Activated T-helper 1 cell treated with anti-CD3 and anti-CD28 coated beads, Interleukin-12 subunit alpha, Interleukin-12 subunit beta, Interleukin-2, Interleukin-4 antibody, amounts not matched to agents 30 ng/mL and 10 ng/mL and 1 ng/mL, durations not matched to agents 14 hours and 24 hours and 36 hours (primary cell): ENCODE measurements around the gene RNU1-4. TPM values are rescaled to one million over a fixed set of nuclear protein-coding genes. Genes with fewer than 3 reads are reported as not detected.
"Not testable (repeated sequence)": the region's sequence is repeated elsewhere in the genome, so short reads cannot be mapped to it uniquely, and the experiment has no call there.

Experiments used
- DNase-seq: peaks from one replicate; pipeline ENCODE4 v3.0.0; 2021; ENCODE audit warnings: low spot score
- H3K27ac Mint-ChIP-seq: one replicate; pipeline ENCODE4 v1.8.0; 2021; ENCODE audit warnings: mild to moderate bottlenecking, mixed read lengths
- H3K27me3 Mint-ChIP-seq: one replicate; pipeline ENCODE4 v1.8.0; 2022; ENCODE audit warnings: mild to moderate bottlenecking, moderate library complexity, mixed read lengths; ENCODE audit not compliant: insufficient read depth
- H3K36me3 Mint-ChIP-seq: one replicate; pipeline ENCODE4 v1.8.0; 2021; ENCODE audit warnings: low read depth, mixed read lengths
- H3K4me1 Mint-ChIP-seq: one replicate; pipeline ENCODE4 v1.8.0; 2021; ENCODE audit warnings: low read depth, mixed read lengths
- H3K4me3 Mint-ChIP-seq: one replicate; pipeline ENCODE4 v1.8.0; 2021; ENCODE audit warnings: mild to moderate bottlenecking, moderate library complexity, mixed read lengths
- H3K9me3 Mint-ChIP-seq: one replicate; pipeline ENCODE4 v1.8.0; 2021; ENCODE audit warnings: mixed read lengths
- intact Hi-C: fragments of 100-400 bp; cut with micrococcal nuclease; formaldehyde crosslinking; loops from one replicate; pipeline ENCODE4 v1.15.1; 2024
- total RNA-seq: library from RNA; stranded (reverse); gene quantifications from 2 replicates; pipeline ENCODE4 v1.2.3, GENCODE V29; 2022

Gene RNU1-4
- total RNA-seq, 1 donor from 2014 or later: 3,041 TPM

GRCh38 chr1:16713480-16713879, 26.8 kb upstream of the RNU1-4 start:
- DNase-seq, H3K27ac Mint-ChIP-seq, H3K36me3 Mint-ChIP-seq, H3K4me3 Mint-ChIP-seq, intact Hi-C loops, H3K4me1 Mint-ChIP-seq, H3K27me3 Mint-ChIP-seq, H3K9me3 Mint-ChIP-seq: not testable (repeated sequence)

DNA sequence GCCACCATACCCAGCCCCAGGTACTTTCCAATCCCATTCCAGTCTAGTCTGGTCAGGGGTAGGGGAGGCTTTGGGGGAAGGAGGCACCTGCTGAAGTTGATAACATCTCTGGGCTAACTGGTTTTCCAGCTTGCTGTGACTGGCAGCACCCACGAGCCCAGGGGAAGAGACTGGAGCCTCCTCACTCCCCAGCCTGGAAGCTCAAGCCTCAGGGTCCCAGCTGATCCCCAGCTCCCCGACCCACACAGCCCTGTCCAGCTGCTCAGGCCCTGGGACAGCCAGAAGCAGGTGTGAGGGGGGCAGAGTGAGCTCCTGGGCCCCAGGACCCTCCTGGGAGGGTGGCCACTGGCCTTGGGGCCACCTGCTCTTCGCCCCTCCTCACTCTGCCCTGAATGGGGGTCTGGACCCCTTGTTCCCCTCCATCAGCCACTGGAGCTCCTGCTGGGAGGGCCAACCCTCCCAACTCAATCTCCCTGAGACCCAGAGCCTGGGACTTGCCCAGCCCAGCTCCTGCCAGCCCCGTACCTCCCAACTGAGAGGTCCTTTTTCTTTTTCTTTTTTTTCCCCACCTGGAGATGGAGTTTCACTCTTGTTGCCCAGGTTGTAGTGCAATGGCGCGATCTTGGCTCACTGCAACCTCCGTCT, 23.5 kb upstream of the RNU1-4 start:
- Mint-ChIP-seq H3K36me3 (no peaks in the 10 kb centered on the region), H3K27me3 (peaks cover 19% of the 10 kb centered on the region), H3K4me3 (no peak overlapping the region), H3K4me1 (no peaks in the 10 kb centered on the region), H3K9me3 (no peaks in the 10 kb centered on the region), H3K27ac (no peak overlapping the region)
- no peak for DNase-seq
- intact Hi-C loops: no loop called here

DNA sequence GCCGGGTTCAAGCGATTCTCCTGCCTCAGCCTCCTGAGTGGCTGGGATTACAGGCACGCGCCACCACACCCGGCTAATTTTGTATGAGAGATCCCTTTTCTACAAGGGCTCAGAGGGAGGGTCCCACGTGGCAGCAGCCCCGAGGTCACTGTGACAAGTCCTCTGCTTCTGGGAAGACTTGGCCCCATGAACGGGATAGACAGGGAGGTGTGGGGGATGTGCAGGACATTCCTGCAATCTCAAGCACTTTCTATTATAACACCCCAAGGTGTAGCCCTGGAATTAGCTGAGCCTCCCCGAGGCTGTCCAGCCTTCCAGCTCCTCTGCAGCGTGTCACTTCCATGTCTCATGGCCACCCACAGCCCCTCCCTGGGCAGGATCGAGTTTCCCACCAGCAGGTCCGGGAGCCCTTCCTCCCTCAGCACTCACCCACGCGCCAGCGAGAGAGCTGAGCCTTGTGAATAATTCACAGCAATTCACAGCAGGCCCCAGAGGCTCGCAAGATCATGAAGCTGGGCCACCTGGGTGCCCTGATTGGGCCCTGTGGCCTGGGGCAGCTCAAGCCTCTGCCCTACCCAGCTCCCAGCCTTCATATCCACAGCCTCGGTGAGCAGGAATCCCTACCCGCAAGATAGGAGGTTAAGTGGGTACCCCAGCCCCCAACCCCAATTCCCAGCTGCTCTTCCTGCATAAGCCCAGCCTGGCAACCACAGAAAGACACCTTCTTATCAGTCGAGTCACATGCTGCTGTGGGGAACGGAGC, 22.8 kb upstream of the RNU1-4 start:
- no peak overlapping the region for H3K4me3 Mint-ChIP-seq
- intact Hi-C loops: no loop called here
- DNase-seq: no peak
- H3K27ac Mint-ChIP-seq: no peak overlapping the region
- H3K9me3 Mint-ChIP-seq: no peaks in the 10 kb centered on the region
- H3K36me3 Mint-ChIP-seq: no peaks in the 10 kb centered on the region
- H3K27me3 Mint-ChIP-seq: peaks cover 22% of the 10 kb centered on the region
- no peaks in the 10 kb centered on the region for H3K4me1 Mint-ChIP-seq

GRCh38 chr1:16718099-16718907, 22.0 kb upstream of the RNU1-4 start:
- intact Hi-C loops, H3K27ac Mint-ChIP-seq, H3K36me3 Mint-ChIP-seq, H3K4me1 Mint-ChIP-seq, H3K4me3 Mint-ChIP-seq, DNase-seq, H3K9me3 Mint-ChIP-seq: not testable (repeated sequence)
- peaks cover 25% of the 10 kb centered on the region for H3K27me3 Mint-ChIP-seq

GRCh38 chr1:16718908-16719533, 21.3 kb upstream of the RNU1-4 start:
- Mint-ChIP-seq H3K4me1 (no peaks in the 10 kb centered on the region), H3K36me3 (no peaks in the 10 kb centered on the region), H3K4me3 (no peak overlapping the region), H3K27ac (no peak overlapping the region), H3K27me3 (peaks cover 32% of the 10 kb centered on the region), H3K9me3 (no peaks in the 10 kb centered on the region)
- intact Hi-C loops: no loop called here
- no peak for DNase-seq

DNA sequence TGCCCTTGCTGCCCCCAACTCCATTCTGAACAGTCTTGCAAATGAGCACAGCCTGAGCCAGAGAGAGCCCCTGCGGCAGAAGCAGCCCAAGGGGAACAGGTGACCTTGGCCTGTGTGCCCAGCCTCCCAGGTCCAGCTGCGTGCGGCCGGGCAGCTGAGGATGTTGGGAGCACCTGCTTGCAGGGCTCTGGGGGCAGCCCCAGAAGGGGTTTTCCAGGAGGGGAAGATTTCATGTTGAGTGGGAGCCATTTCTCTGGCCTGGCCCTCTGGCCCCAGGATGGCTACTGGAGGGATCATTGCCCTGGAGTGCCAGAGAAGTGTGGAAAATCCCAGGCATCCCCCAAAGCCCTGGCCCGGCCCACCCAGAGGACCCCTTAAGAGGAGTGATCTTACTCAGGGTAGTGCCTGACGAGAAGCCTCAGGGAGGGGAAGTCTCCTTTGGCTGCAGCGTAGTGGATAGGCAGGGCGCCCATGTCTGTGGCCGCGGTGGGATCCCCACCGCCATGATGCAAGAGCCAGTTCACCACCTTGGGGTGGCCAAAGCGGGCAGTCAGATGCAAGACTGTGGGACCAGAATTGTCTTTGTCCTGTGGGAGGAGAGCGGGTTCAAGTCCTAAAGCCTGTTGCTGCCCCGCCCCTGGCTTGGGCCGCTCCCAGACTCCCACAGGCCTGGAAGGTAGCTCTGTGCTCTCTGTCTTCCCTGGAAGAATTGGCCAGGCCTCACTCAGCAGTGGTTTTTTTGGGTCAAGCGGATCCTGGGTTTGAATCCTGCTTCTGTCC, 20.6 kb upstream of the RNU1-4 start:
- Mint-ChIP-seq H3K9me3 (no peaks in the 10 kb centered on the region), H3K4me1 (no peaks in the 10 kb centered on the region), H3K36me3 (no peaks in the 10 kb centered on the region), H3K27me3 (peaks cover 32% of the 10 kb centered on the region), H3K4me3 (no peak overlapping the region), H3K27ac (no peak overlapping the region)
- intact Hi-C loops: no loop called here
- no peak for DNase-seq

DNA sequence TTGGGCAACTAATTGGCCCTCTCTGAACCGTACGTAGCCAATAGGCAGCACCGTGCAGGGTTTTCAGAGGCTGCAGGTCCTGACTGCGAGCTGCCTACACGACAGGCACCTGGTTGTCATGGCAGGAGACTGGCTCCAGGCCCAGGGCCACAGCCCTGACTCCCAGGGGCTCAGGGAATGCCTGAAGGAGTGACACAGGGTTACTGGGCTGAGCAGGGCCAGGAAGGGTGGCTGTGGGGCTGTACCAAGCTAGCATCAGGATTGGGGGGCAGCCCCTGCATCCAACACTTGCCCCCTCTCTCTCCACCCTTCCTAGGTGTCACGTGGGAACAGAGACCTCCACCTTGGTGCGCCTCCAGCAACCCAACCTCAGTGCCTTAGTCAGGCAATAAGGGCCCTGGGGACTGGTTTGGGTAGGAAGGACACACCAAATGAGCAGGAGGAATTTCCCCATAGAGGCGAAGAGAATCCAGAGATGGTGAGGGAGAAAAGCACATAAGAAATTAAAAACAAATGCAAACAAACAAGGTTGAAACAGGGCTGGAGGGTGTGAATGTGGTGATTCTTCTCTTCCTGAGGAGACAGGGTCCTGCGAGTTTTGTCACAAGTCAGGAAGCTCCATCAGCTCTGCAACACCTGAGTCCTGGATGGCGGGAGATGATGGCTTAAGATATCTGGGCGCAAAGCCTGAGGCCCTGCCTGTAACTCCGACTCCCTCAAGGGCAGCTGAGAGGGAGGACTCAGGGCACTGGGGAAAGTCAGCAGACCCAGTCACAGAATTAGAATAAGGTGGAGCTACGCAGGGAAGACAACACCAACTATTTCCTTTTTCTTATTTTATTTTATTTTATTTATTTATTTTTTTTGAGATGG, 19.7 kb upstream of the RNU1-4 start:
- Mint-ChIP-seq H3K4me1 (no peaks in the 10 kb centered on the region), H3K36me3 (no peaks in the 10 kb centered on the region)
- intact Hi-C loops: no loop called here

DNA sequence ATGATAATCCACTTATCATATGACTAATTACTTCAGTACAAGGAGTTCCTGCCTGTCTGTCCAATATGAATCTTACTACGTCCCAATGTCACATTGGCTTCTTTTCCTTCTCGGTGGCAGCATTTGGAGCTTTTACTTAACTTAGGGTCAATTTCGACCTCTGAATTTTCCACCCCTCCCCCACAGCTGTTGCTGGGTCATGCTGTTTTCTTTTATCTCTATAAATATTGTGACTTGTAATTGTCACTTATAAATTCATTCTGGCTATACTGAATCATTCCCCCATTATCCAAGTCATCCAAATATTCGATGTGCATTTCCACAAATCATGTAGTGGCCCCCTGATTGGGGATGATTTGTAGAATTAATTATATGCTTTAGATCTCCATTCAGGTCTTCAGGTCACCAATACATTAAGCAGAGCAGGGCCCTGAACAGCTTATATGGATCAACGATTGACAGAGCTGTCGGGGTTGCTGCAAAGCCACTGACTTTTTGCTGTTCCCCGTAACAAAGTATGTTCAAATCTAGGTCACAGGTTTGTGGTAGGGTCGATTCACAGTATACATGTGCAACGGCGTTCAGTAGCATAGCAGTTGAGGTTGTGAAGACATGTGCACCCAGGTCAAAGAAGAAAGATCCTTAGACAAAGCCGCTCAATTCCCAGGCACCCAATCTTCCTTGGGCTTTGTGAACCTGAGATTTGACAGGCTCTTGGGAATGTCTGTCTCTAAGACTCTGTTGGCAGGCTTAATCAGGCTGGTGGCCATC, 18.3 kb upstream of the RNU1-4 start:
- Mint-ChIP-seq H3K27me3 (peaks cover 27% of the 10 kb centered on the region), H3K27ac (no peak overlapping the region), H3K36me3 (no peaks in the 10 kb centered on the region), H3K4me1 (no peaks in the 10 kb centered on the region), H3K4me3 (no peak overlapping the region), H3K9me3 (no peaks in the 10 kb centered on the region)
- no peak for DNase-seq
- intact Hi-C loops: no loop called here

More for the DNA sequence above, 19.7 kb upstream of the RNU1-4 start:
- no peak for DNase-seq
- Mint-ChIP-seq H3K4me3 (no peak overlapping the region), H3K27me3 (peaks cover 32% of the 10 kb centered on the region), H3K9me3 (no peaks in the 10 kb centered on the region), H3K27ac (no peak overlapping the region)

DNA sequence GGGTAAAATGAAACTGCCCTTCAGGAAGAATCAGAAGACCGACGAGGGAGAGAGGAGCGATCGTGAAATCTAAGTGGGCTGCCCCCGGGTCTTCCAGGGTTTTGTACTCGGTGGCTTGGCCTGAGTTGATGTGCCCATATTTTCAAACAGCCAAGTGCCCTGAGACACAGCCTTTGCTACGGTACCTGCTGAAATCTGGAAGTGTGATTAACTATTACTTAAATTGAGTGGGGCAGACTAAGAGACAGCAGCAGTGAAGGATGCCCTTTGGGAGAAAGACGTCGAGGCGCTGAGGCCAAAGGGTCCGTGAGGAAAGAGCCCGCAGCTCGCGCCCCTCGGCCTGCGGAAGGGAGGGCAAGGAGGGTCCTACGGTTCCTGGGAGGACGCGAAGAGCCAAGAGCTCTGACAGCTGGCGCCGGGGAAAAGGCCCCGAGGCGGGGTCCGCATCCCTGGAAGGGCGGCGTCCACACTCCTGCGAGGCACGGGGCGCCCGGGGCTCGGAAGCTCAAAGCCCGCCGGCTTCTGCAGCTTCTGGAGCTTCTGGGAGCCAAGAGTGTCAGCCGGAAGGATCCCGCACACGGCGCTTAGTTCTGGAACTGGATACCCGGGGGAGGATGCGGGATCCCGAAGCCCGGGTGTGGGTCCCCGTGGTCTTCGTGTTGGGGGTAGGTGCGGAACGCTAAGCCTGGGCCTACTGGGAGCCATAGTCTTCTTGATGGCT, 15.4 kb upstream of the RNU1-4 start:
- no peak for DNase-seq
- Mint-ChIP-seq H3K36me3 (no peaks in the 10 kb centered on the region), H3K4me1 (no peaks in the 10 kb centered on the region), H3K27me3 (peaks cover 21% of the 10 kb centered on the region), H3K27ac (no peak overlapping the region), H3K9me3 (no peaks in the 10 kb centered on the region), H3K4me3 (no peak overlapping the region)
- intact Hi-C loops: no loop called here

DNA sequence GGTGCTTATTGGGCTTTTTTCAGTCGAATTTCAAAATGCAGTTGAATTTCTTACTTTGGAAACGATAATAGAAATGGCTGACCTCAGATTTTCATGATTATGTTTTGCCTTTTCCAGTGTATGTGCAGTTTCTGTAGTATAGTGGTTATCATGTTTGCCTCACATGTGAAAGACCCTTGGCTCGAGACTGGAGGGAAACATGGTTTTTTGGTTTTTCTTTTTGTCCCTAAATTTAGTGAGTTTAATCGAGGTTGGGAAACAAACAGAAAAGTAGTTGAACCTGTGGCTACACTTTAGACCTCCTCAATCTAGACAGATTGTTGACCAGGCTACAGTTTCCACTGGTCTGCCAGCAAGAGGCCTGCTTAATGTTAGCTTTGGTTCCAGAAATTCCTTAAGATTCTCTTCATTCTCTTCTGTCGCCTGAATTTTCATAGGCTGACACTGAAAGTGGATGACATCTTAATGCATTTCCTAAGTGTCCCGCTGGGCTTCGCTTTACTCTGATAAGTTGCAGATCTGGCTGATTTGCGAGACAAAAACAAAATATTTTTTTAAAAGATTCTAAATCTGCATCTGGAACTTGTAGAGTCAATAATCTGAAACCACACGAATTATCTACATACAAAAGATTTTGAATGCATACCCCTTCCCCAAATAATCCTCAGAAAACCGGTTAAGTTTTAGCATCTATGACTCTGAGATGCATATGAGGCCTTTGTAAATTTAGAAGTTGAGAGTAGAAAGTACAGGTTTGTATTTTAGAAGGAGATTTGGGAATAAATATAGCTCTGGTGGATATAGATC, 14.7 kb upstream of the RNU1-4 start:
- H3K9me3 Mint-ChIP-seq, DNase-seq, H3K4me3 Mint-ChIP-seq, intact Hi-C loops, H3K4me1 Mint-ChIP-seq, H3K27ac Mint-ChIP-seq, H3K36me3 Mint-ChIP-seq: not testable (repeated sequence)
- H3K27me3 Mint-ChIP-seq: peaks cover 18% of the 10 kb centered on the region
